T47D (cell line): ENCODE data around the gene COIL.
"Not testable (repeated sequence)": the region's sequence is repeated elsewhere in the genome, so short reads cannot be mapped to it uniquely, and the experiment has no call there.

Source experiments
- DNase-seq, 2 experiments: peaks; one replicate each; pipeline versions ENCODE4 v3.0.0 to v3.0.0-alpha.2; 2011 to 2012; ENCODE audit warnings: low read depth in 1 of 2, low spot score in 1 of 2
- JUND ChIP-seq: IDR thresholded peaks from 2 replicates; pipeline ENCODE4 v1.6.1; 2012; ENCODE audit warnings: low read depth
- in situ Hi-C: cut with HindIII; loops from 2 replicates; pipeline ENCODE4 v1.10.0; 2016; ENCODE audit warnings: low sequenced_read_pairs, low pct_unique_long_range_greater_than_20kb

Gene COIL

DNA sequence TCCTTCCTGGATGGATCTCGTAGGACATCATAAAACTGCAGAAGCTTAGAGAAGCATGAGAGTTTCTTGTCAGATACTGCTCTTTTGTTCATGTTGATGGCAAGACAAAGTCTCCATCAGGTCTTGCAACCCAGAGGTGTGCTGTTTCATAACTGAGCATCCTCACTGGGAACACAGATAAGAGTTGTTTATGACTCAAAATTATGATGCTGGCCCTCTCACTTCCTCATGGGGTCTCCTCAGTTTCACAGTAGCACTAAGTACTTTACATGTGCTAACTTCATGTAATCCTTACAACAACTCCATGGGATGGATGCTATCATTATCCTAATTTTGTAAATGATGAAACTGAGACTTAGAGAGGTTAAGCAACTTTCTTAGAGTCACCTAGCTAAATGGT is 31.5 kb upstream of the COIL start:
- no peak for TF ChIP-seq JUND
- DNase-seq, result no peak
- in situ Hi-C loops, result no loop called here

GRCh38 chr17:56988901-56989572 is 28.2 kb upstream of the COIL start:
- in situ Hi-C loops, result no loop called here
- TF ChIP-seq JUND, result no peak
- no peak for DNase-seq

DNA sequence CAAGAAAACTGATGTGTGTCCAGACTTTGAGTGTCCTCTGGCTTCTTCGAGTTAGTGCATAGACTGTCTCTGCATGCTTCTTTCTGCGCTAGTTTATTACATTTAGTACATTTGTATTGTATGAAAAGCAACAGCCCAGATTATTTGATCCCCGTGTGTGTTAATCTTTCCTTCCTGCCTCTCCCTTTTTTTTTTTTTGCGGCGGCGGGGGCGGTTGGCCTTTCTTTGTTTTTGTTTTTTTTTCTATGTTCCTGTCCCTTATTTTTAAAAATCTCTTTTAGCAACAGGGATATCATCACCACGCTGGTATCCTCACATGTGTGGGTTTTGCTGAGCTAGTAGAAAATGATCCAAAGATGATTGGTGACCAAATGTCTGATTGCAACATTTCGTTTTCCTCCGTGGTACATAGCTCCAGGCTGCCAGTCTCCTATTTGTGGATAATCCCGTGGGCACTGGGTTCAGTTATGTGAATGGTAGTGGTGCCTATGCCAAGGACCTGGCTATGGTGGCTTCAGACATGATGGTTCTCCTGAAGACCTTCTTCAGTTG is 26.5 kb upstream of the COIL start:
- in situ Hi-C loops, result no loop called here
- TF ChIP-seq JUND, result no peak
- no peak for DNase-seq

DNA sequence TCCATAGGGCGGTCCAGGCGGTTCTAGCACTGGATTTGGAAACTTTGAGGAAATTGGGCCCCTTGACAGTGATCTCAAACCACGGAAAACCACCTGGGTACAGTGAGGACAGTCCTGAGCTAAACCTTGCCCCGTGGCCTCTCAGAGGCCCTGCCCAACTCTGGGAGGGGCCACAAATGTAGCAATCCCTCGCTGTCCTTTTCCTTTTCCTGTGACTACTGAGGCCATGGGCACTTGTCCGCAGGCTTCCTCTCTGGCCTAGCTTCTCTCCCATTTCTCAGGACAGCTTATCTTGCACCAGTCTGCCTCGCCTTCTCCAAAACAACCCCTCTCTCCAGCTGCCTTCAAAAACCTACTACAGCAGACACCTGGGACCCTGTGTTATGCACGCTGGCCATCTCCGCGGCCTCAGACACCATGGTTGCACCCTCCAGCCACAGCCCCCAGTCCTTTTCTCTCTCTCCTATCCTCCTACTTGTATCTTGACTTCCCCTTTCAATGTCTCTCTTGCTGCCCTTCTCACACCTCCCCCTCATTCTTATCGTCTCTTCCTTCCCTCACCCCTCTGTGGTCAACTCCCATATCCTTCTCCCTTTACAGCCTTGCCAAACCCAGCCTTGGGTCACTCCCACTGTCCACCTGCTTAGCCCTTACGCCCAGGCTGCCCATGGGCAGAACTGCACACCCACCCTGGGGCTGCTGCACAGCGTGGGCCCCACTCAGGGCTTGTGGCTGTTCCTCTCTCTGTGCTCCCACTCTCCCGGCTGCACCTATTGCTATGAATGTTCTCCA is 24.7 kb upstream of the COIL start:
- no peak for DNase-seq
- in situ Hi-C loops, result no loop called here
- TF ChIP-seq JUND, result no peak

- in situ Hi-C loops, result no loop called here
- no peak for DNase-seq
- no peak for TF ChIP-seq JUND
Measured at GRCh38 chr17:56983366-56983765, 22.5 kb upstream of the COIL start.

DNA sequence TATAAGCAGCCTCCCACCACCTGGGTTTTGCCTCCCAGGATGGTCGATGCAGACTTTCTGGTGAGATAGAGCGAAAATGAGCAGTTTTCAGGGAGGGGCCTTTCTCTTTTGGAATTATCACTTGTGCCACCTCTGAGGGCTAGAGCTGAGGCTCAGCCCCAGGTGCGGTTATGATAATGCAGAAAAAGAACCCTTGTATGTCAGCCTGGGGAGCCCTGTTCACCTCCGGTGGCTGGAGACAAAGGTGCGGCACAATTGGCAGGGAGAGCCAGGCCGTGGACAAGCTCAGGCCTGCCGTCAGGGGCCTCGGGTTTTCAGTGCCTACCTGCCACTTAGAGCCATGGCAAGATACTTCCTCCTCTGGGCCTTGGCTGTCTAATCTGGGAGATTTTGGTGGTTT is 21.5 kb upstream of the COIL start:
- in situ Hi-C loops, result no loop called here
- TF ChIP-seq JUND, result no peak
- DNase-seq, result no peak

DNA sequence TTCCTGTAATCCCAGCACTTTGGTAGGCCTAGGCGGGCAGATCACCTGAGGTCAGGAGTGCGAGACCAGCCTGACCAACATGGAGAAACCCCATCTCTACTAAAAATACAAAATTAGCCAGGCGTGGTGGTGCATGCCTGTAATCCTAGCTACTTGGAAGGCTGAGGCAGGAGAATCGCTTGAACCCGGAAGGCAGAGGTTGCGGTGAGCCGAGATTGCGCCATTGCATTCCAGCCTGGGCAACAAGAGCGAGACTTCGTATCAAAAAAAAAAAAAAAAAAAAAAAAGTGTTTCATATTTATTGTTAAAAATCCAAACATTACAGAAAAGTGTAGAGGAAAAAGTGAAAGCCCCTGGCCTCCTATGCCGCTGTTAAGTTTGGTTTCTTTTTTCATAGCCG is 19.7 kb upstream of the COIL start:
- in situ Hi-C loops, DNase-seq: not testable (repeated sequence)

DNA sequence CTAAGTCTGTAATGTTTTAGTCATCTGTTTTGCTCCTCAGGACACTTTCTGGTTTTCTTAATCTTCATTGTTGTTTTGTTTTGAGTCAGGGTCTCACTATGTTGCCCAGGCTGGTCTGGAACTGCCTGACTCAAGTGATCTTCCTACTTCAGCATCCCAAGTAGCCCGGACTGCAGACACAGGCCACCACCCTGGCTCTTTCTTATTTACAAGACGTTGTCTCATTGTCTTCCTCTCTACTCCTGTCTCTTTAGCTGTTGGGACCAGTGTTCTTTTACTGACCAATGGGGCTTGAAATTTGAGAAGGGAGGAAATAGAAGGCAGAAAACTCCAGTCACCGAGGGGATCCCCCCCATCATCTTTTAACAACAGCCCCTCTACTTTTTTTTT is 18.2 kb upstream of the COIL start:
- in situ Hi-C loops, result no loop called here
- TF ChIP-seq JUND, result no peak
- DNase-seq, result no peak

- in situ Hi-C loops, result no loop called here
- TF ChIP-seq JUND, result no peak
- DNase-seq, result no peak
Measured at GRCh38 chr17:56978441-56979090, 17.7 kb upstream of the COIL start.

- DNase-seq, result peak; percentile 89 to 95
- in situ Hi-C loops, result no loop called here
Measured at GRCh38 chr17:56977673-56978395, 17.0 kb upstream of the COIL start, which contains the start of gene SCPEP1. SCPEP1 (plus strand) TSS chr17:56978131; CDS start chr17:56978160, 29 bp downstream.

GRCh38 chr17:56976941-56977608 is 16.2 kb upstream of the COIL start:
- no peak for TF ChIP-seq JUND
- in situ Hi-C loops, result no loop called here
- DNase-seq, result no peak

More at GRCh38 chr17:56977673-56978395, 17.0 kb upstream of the COIL start, which contains the start of gene SCPEP1:
- TF ChIP-seq JUND, result no peak

- no peak for TF ChIP-seq JUND
- no peak for DNase-seq
- in situ Hi-C loops, result no loop called here
Measured at GRCh38 chr17:56975656-56976055, 14.8 kb upstream of the COIL start.
